ENCODE data around the gene DGCR8. TPM values are rescaled to one million over a fixed set of nuclear protein-coding genes. Genes with fewer than 3 reads are reported as not detected.

The DGCR8 gene
- total and polyA plus RNA-seq, 4 donors, result 13.2 to 38.4 (median 26.2) TPM

DNA sequence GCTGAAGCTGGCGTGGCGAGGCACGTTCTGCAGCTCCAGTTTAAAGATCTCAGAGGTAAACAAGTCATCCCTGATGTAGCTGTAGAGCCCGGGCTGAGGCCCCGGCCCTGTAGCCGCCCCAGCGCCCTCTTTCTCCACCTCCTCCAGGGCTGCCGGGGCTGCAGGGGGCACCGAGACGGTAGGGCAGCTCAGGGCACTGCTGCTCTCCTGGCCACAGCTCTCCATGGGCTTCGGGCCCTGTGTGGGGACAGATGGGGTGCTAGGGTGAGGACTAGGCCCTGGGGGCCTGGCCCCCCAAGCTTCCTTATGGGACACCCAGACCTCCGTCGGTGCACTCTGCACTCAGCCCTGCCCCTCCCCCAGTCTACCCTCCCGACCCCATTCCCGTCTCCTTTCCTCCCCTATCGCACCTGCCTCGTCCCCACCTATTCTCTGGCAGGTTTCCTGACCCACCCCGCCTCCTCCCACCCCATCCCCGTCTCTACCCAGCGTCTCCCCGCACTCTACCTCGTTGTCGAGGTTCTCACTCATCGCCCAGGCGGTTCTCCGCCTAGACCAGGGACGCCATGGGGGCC is 36.4 kb downstream of the DGCR8 start:
- DNase-seq (no peak), ATAC-seq (ENCODE audit: insufficient read depth, low FRiP score) (no peak)
- H3K4me1 ChIP-seq (ENCODE audit: control insufficient read depth in 5 of 5, insufficient read depth in 5 of 5, low read length in 5 of 5), result peaks cover 3 to 24% (median 5%) of the 10 kb centered on the region in 5 donors
- H3K36me3 ChIP-seq (ENCODE audit: control insufficient read depth in 4 of 4, insufficient read depth in 4 of 4, low read length in 4 of 4), result peaks cover 2 to 41% (median 16%) of the 10 kb centered on the region in 4 donors
- peak overlapping the region; percentile 87 for H3K4me3 ChIP-seq
- H3K27ac ChIP-seq (ENCODE audit: low read depth in 1 of 2, low read length in 1 of 2), result peak overlapping the region; percentile 18 to 85
- peak overlapping the region; percentile 65 to 67 for H3K9ac ChIP-seq (ENCODE audit: insufficient read depth in 1 of 2, low read length in 2 of 2)
- WGBS, 2 donors, result 10 to 11% methylated on average over 25 to 27 of the region's 27 CpGs
- no peak for TF ChIP-seq CTCF (IDR thresholded peaks at IDR 0.05; ENCODE audit: control extremely low read depth, extremely low read depth)
- H3K27me3 ChIP-seq (ENCODE audit: control insufficient read depth in 3 of 3, insufficient read depth in 3 of 3, low read length in 2 of 3), result no peaks in the 10 kb centered on the region
- no peaks in the 10 kb centered on the region for H3K9me3 ChIP-seq (ENCODE audit: control insufficient read depth in 4 of 4, insufficient read depth in 3 of 4, low read length in 3 of 4)

- peak within 1 kb of the TSS; percentile 87 for H3K4me3 ChIP-seq
- no peaks in the 10 kb centered on the region for H3K27me3 ChIP-seq (ENCODE audit: control insufficient read depth in 3 of 3, insufficient read depth in 3 of 3, low read length in 2 of 3)
- H3K36me3 ChIP-seq (ENCODE audit: control insufficient read depth in 4 of 4, insufficient read depth in 4 of 4, low read length in 4 of 4), result peaks cover 2 to 40% (median 17%) of the 10 kb centered on the region in 4 donors
- no peak for TF ChIP-seq CTCF (IDR thresholded peaks at IDR 0.05; ENCODE audit: control extremely low read depth, extremely low read depth)
- peak within 1 kb of the TSS; percentile 67 to 68 for H3K9ac ChIP-seq (ENCODE audit: insufficient read depth in 1 of 2, low read length in 2 of 2)
- H3K4me1 ChIP-seq (ENCODE audit: control insufficient read depth in 5 of 5, insufficient read depth in 5 of 5, low read length in 5 of 5), result peaks cover 3 to 24% (median 5%) of the 10 kb centered on the region in 5 donors
- WGBS, 2 donors, result 0 to 1% methylated on average over 80 to 88 of the region's 88 CpGs
- ATAC-seq (ENCODE audit: insufficient read depth, low FRiP score) (peak; percentile 92), DNase-seq (peak; percentile 99 to 100 (median 99))
- peak within 1 kb of the TSS; percentile 52 to 85 for H3K27ac ChIP-seq (ENCODE audit: low read depth in 1 of 2, low read length in 1 of 2)
- no peaks in the 10 kb centered on the region for H3K9me3 ChIP-seq (ENCODE audit: control insufficient read depth in 4 of 4, insufficient read depth in 3 of 4, low read length in 3 of 4)
Measured at GRCh38 chr22:20116951-20117632, 37.1 kb downstream of the DGCR8 start, which contains the start of gene TRMT2A. Gene TRMT2A (minus strand): TSS chr22:20117226. CDS start chr22:20116906, 320 bp downstream.

DNA sequence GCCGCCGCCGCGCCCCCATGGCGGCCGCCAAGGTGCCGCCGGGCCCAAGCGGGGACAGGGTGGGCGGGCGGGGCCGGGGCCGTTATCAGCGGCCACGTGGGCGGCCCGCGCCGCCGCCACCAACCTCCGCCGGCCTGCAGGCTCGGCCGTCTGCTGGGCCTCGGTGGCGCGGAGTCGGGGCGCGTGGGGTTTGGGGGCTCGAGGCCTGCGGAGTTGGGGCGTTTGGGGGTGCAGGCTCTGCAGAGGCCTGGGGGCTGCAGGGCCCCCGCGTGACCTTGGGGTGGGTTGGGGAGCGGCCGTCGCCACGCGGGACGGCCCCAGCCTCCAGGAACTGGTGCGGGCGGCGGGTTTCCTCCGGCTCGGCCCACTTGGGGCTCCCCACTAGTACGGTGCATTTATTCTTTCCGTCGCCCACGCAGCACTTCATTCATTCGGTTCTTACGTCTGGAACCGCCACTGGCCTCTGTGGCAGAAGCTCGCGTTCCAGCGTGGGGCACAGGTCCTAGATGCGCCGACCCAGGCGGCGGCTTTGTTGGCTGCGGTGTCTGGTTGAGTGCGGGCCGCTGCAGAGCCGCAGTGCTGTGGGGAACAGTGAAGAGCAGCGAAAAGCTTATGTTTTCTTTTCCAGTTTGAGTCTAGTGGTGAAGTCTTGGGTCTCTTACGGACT is 37.7 kb downstream of the DGCR8 start:
- Histone ChIP-seq H3K36me3 (ENCODE audit: control insufficient read depth in 4 of 4, insufficient read depth in 4 of 4, low read length in 4 of 4) (peaks cover 2 to 38% (median 18%) of the 10 kb centered on the region in 4 donors), H3K4me3 (peak overlapping the region; percentile 81), H3K9ac (ENCODE audit: insufficient read depth in 1 of 2, low read length in 2 of 2) (peak overlapping the region; percentile 63 to 68), H3K27me3 (ENCODE audit: control insufficient read depth in 3 of 3, insufficient read depth in 3 of 3, low read length in 2 of 3) (no peaks in the 10 kb centered on the region), H3K4me1 (ENCODE audit: control insufficient read depth in 5 of 5, insufficient read depth in 5 of 5, low read length in 5 of 5) (peaks cover 3 to 24% (median 5%) of the 10 kb centered on the region in 5 donors), H3K9me3 (ENCODE audit: control insufficient read depth in 4 of 4, insufficient read depth in 3 of 4, low read length in 3 of 4) (no peaks in the 10 kb centered on the region), H3K27ac (ENCODE audit: low read depth in 1 of 2, low read length in 1 of 2) (peak overlapping the region; percentile 42 to 52)
- DNase-seq (peak in 1 of 3 donors; percentile 13), ATAC-seq (ENCODE audit: insufficient read depth, low FRiP score) (no peak)
- WGBS, 2 donors, result 0 to 1% methylated on average over 26 to 66 of the region's 66 CpGs
- TF ChIP-seq CTCF (IDR thresholded peaks at IDR 0.05; ENCODE audit: control extremely low read depth, extremely low read depth), result no peak

All from lung (tissue), 12 donors.